Measurements from ENCODE around the gene UBAC1.

DNA sequence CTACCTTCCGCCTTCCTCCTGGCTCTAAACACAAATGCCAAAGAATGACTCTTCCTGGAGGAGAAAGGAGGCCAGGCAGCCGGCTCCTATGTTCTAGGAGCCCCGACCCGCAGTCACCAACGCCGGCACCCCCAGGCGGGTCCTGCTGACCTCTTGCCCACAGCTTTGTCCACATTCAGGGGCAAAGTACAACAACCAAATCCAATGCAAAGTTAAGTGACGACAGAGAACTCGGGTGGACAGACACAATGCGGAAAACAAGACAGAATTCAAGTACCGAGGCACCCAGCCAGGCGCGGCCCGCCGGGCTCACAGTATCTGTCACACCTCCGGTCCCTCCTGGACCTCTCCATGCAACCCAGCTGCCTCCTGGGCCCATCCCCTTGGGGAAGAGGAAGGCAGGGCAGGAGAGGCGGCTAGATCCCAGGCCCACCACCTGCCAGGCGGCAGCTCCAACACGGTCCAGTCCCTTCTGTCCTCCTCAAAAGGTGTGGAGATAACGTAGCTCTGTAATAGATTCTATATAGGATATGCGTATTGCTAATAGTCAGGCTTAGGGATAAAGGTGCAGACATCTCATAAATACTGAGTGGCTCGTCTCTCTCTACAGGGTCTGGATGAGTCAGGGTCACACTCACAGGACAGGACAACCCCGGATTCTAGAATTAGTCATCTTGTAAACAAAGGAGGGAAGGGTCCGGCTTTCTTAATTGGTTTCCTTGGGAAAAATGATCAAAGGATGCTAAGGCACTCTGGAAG, 46.9 kb upstream of the UBAC1 start:
- TF ChIP-seq PCBP2 (IDR thresholded peaks at IDR 0.05; ENCODE audit: low read depth, low read length, poor library complexity, severe bottlenecking) (no peak), MED1 (CRISPR knock-in tag; IDR thresholded peaks at IDR 0.05; ENCODE audit: borderline replicate concordance) (no peak), MCM2 (IDR thresholded peaks at IDR 0.05; ENCODE audit: low read depth) (no peak), TEAD4 (IDR thresholded peaks at IDR 0.05; ENCODE audit: low read length) (no peak), TEAD4 (CRISPR knock-in tag; IDR thresholded peaks at IDR 0.05; ENCODE audit: borderline replicate concordance) (no peak), EP300 (IDR thresholded peaks at IDR 0.05; ENCODE audit: low read length) (no peak), MEF2A (IDR thresholded peaks at IDR 0.05; ENCODE audit: control insufficient read depth, low read depth, low read length) (no peak), HDAC2 (IDR thresholded peaks at IDR 0.05) (no peak), GATAD2B (IDR thresholded peaks at IDR 0.05; ENCODE audit: borderline replicate concordance) (no peak)
- TF ChIP-seq, protein P1, sequence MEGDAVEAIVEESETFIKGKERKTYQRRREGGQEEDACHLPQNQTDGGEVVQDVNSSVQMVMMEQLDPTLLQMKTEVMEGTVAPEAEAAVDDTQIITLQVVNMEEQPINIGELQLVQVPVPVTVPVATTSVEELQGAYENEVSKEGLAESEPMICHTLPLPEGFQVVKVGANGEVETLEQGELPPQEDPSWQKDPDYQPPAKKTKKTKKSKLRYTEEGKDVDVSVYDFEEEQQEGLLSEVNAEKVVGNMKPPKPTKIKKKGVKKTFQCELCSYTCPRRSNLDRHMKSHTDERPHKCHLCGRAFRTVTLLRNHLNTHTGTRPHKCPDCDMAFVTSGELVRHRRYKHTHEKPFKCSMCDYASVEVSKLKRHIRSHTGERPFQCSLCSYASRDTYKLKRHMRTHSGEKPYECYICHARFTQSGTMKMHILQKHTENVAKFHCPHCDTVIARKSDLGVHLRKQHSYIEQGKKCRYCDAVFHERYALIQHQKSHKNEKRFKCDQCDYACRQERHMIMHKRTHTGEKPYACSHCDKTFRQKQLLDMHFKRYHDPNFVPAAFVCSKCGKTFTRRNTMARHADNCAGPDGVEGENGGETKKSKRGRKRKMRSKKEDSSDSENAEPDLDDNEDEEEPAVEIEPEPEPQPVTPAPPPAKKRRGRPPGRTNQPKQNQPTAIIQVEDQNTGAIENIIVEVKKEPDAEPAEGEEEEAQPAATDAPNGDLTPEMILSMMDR (IDR thresholded peaks at IDR 0.05 in 2 of 3, conservative IDR thresholded peaks at IDR 0.05 in 1 of 3; ENCODE audit: insufficient read depth in 2 of 3, low read depth in 1 of 3, low read length in 3 of 3) = no peak
